ENCODE measurements around the gene TTC9B. TPM values are rescaled to one million over a fixed set of nuclear protein-coding genes. Genes with fewer than 3 reads are reported as not detected.

The TTC9B gene
- total and polyA plus RNA-seq, 2 of the 8 experiments (the other 6 are each of a cell fraction or from before 2014, with no cell fraction given) = 0.26 TPM; not detected in 1

DNA sequence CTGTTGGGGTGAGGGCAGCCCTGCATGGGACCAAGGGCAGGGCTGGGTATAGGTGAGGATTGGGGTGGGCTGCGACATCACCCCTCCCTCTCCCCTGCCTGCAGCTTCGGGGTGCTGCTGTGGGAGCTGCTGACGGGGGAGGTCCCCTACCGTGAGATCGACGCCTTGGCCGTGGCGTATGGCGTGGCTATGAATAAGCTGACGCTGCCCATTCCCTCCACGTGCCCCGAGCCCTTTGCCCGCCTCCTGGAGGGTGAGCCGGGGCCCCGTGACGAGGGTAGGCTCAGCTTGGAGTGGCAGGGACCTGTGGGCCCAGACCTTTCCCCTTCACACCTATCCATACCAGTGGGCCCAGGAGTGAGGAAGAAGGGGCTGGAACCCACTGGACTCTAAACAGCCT, 13.8 kb downstream of the TTC9B start (continued):
- TF ChIP-seq, protein P1, sequence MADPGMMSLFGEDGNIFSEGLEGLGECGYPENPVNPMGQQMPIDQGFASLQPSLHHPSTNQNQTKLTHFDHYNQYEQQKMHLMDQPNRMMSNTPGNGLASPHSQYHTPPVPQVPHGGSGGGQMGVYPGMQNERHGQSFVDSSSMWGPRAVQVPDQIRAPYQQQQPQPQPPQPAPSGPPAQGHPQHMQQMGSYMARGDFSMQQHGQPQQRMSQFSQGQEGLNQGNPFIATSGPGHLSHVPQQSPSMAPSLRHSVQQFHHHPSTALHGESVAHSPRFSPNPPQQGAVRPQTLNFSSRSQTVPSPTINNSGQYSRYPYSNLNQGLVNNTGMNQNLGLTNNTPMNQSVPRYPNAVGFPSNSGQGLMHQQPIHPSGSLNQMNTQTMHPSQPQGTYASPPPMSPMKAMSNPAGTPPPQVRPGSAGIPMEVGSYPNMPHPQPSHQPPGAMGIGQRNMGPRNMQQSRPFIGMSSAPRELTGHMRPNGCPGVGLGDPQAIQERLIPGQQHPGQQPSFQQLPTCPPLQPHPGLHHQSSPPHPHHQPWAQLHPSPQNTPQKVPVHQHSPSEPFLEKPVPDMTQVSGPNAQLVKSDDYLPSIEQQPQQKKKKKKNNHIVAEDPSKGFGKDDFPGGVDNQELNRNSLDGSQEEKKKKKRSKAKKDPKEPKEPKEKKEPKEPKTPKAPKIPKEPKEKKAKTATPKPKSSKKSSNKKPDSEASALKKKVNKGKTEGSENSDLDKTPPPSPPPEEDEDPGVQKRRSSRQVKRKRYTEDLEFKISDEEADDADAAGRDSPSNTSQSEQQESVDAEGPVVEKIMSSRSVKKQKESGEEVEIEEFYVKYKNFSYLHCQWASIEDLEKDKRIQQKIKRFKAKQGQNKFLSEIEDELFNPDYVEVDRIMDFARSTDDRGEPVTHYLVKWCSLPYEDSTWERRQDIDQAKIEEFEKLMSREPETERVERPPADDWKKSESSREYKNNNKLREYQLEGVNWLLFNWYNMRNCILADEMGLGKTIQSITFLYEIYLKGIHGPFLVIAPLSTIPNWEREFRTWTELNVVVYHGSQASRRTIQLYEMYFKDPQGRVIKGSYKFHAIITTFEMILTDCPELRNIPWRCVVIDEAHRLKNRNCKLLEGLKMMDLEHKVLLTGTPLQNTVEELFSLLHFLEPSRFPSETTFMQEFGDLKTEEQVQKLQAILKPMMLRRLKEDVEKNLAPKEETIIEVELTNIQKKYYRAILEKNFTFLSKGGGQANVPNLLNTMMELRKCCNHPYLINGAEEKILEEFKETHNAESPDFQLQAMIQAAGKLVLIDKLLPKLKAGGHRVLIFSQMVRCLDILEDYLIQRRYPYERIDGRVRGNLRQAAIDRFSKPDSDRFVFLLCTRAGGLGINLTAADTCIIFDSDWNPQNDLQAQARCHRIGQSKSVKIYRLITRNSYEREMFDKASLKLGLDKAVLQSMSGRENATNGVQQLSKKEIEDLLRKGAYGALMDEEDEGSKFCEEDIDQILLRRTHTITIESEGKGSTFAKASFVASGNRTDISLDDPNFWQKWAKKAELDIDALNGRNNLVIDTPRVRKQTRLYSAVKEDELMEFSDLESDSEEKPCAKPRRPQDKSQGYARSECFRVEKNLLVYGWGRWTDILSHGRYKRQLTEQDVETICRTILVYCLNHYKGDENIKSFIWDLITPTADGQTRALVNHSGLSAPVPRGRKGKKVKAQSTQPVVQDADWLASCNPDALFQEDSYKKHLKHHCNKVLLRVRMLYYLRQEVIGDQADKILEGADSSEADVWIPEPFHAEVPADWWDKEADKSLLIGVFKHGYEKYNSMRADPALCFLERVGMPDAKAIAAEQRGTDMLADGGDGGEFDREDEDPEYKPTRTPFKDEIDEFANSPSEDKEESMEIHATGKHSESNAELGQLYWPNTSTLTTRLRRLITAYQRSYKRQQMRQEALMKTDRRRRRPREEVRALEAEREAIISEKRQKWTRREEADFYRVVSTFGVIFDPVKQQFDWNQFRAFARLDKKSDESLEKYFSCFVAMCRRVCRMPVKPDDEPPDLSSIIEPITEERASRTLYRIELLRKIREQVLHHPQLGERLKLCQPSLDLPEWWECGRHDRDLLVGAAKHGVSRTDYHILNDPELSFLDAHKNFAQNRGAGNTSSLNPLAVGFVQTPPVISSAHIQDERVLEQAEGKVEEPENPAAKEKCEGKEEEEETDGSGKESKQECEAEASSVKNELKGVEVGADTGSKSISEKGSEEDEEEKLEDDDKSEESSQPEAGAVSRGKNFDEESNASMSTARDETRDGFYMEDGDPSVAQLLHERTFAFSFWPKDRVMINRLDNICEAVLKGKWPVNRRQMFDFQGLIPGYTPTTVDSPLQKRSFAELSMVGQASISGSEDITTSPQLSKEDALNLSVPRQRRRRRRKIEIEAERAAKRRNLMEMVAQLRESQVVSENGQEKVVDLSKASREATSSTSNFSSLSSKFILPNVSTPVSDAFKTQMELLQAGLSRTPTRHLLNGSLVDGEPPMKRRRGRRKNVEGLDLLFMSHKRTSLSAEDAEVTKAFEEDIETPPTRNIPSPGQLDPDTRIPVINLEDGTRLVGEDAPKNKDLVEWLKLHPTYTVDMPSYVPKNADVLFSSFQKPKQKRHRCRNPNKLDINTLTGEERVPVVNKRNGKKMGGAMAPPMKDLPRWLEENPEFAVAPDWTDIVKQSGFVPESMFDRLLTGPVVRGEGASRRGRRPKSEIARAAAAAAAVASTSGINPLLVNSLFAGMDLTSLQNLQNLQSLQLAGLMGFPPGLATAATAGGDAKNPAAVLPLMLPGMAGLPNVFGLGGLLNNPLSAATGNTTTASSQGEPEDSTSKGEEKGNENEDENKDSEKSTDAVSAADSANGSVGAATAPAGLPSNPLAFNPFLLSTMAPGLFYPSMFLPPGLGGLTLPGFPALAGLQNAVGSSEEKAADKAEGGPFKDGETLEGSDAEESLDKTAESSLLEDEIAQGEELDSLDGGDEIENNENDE (IDR thresholded peaks at IDR 0.05; ENCODE audit: insufficient replicate concordance, low read length) = no peak
- no peak for TF ChIP-seq TAF7 (optimal IDR thresholded peaks at IDR 0.05; ENCODE audit: borderline replicate concordance, low read depth, low read length)
- no peak for TF ChIP-seq PHF8 (conservative IDR thresholded peaks at IDR 0.05; ENCODE audit: low read depth, low read length)
- no peak for TF ChIP-seq SIX5 (IDR thresholded peaks at IDR 0.05; ENCODE audit: low read depth, low read length)
- TF ChIP-seq NANOG (IDR thresholded peaks at IDR 0.05; ENCODE audit: insufficient read depth, low read depth, low read length, poor library complexity, severe bottlenecking) = no peak
- TF ChIP-seq TEAD4 (IDR thresholded peaks at IDR 0.05; ENCODE audit: low read depth, low read length) = no peak
- TF ChIP-seq KDM1A (IDR thresholded peaks at IDR 0.05; ENCODE audit: borderline replicate concordance, low read length) = no peak
- TF ChIP-seq TBP (IDR thresholded peaks at IDR 0.05; ENCODE audit: low read depth, low read length) = no peak
- no peak for TF ChIP-seq TCF12 (IDR thresholded peaks at IDR 0.05; ENCODE audit: low read depth, low read length)

Measured in H1 (cell line).